GM12865 (cell line): ENCODE measurements around the gene RAET1E.
"Not testable (repeated sequence)": the region's sequence is repeated elsewhere in the genome, so short reads cannot be mapped to it uniquely, and the experiment has no call there.

Experiments used
- DNase-seq: peaks from one replicate; pipeline ENCODE4 v3.0.0; 2010; ENCODE audit warnings: low read depth
- H3K4me3 ChIP-seq: 2 replicates; pipeline ENCODE4 v1.5.1; 2011; ENCODE audit warnings: mild to moderate bottlenecking, low read depth, low read length, control low read depth
- CTCF ChIP-seq: IDR thresholded peaks from 2 replicates; pipeline ENCODE4 v1.5.1; 2011; ENCODE audit warnings: low read length, control low read depth, low read depth, inconsistent platforms; ENCODE audit not compliant: insufficient read depth; ENCODE audit errors: missing control alignments

The RAET1E gene

GRCh38 chr6:149919834-149920225 is 21.9 kb upstream of the RAET1E start:
- no peak for TF ChIP-seq CTCF
- no peak overlapping the region for H3K4me3 ChIP-seq
- no peak for DNase-seq

- DNase-seq, H3K4me3 ChIP-seq: not testable (repeated sequence)
Observed at GRCh38 chr6:149919126-149919833, 21.4 kb upstream of the RAET1E start.

- H3K4me3 ChIP-seq: no peak overlapping the region
- TF ChIP-seq CTCF: no peak
- no peak for DNase-seq
Observed at GRCh38 chr6:149918151-149918905, 20.4 kb upstream of the RAET1E start.

- no peak for DNase-seq
- no peak overlapping the region for H3K4me3 ChIP-seq
- TF ChIP-seq CTCF: no peak
Observed at GRCh38 chr6:149917679-149918078, 19.8 kb upstream of the RAET1E start.

GRCh38 chr6:149915970-149916865 is 18.3 kb upstream of the RAET1E start:
- no peak for TF ChIP-seq CTCF
- no peak for DNase-seq
- no peak overlapping the region for H3K4me3 ChIP-seq

GRCh38 chr6:149913540-149914240 is 15.8 kb upstream of the RAET1E start:
- TF ChIP-seq CTCF: no peak
- no peak overlapping the region for H3K4me3 ChIP-seq
- no peak for DNase-seq
